Stimulated activated CD8-positive, alpha-beta memory T cell treated with anti-CD3 and anti-CD28 coated beads, Interleukin-4, amount 100 ng/mL, for 48 hours (primary cell): ENCODE data around the gene TCEANC2.
"Not testable (repeated sequence)": the region's sequence is repeated elsewhere in the genome, so short reads cannot be mapped to it uniquely, and the experiment has no call there.

Source experiments
- DNase-seq: peaks from one replicate; pipeline ENCODE4 v3.0.0-alpha.2; 2020

TCEANC2 gene

GRCh38 chr1:54091666-54092065, 38.3 kb downstream of the TCEANC2 start:
- no peak for DNase-seq

GRCh38 chr1:54094001-54094729, 40.8 kb downstream of the TCEANC2 start:
- DNase-seq = no peak

GRCh38 chr1:54094730-54095105, 41.3 kb downstream of the TCEANC2 start:
- not testable (repeated sequence) for DNase-seq

- no peak for DNase-seq
Measured at GRCh38 chr1:54095546-54096226, 42.3 kb downstream of the TCEANC2 start.

- peak; percentile 6 for DNase-seq
Measured at GRCh38 chr1:54096227-54096876, 42.9 kb downstream of the TCEANC2 start.

- no peak for DNase-seq
Measured at GRCh38 chr1:54096877-54097240, 43.5 kb downstream of the TCEANC2 start.

- DNase-seq = no peak
Measured at GRCh38 chr1:54099061-54099610, 45.7 kb downstream of the TCEANC2 start.

- DNase-seq = no peak
Measured at GRCh38 chr1:54100500-54100899, 47.1 kb downstream of the TCEANC2 start.

- no peak for DNase-seq
Measured at GRCh38 chr1:54103414-54103813, 50.0 kb downstream of the TCEANC2 start.

- DNase-seq = not testable (repeated sequence)
Measured at GRCh38 chr1:54104613-54105012, 51.2 kb downstream of the TCEANC2 start.

- DNase-seq = peak; percentile 7
Measured at GRCh38 chr1:54105080-54105479, 51.7 kb downstream of the TCEANC2 start.

- DNase-seq = no peak
Measured at GRCh38 chr1:54105736-54106269, 52.4 kb downstream of the TCEANC2 start.

- DNase-seq = peak; percentile 6
Measured at GRCh38 chr1:54107131-54107530, 53.7 kb downstream of the TCEANC2 start.

GRCh38 chr1:54108156-54108555, 54.7 kb downstream of the TCEANC2 start:
- DNase-seq = no peak

GRCh38 chr1:54109129-54110090, 56.0 kb downstream of the TCEANC2 start:
- no peak for DNase-seq

GRCh38 chr1:54110996-54111395, 57.6 kb downstream of the TCEANC2 start:
- DNase-seq = no peak

- no peak for DNase-seq
Measured at GRCh38 chr1:54111624-54112023, 58.2 kb downstream of the TCEANC2 start.

- no peak for DNase-seq
Measured at GRCh38 chr1:54112027-54112426, 58.6 kb downstream of the TCEANC2 start.

GRCh38 chr1:54112705-54113368, 59.4 kb downstream of the TCEANC2 start:
- DNase-seq = no peak

- DNase-seq = no peak
Measured at GRCh38 chr1:54114001-54114400, 60.6 kb downstream of the TCEANC2 start.

GRCh38 chr1:54114955-54115354, 61.5 kb downstream of the TCEANC2 start:
- DNase-seq = no peak

- DNase-seq = no peak
Measured at GRCh38 chr1:54115520-54115919, 62.1 kb downstream of the TCEANC2 start.
